Measurements from ENCODE around the gene FAM111A.

Gene FAM111A

DNA sequence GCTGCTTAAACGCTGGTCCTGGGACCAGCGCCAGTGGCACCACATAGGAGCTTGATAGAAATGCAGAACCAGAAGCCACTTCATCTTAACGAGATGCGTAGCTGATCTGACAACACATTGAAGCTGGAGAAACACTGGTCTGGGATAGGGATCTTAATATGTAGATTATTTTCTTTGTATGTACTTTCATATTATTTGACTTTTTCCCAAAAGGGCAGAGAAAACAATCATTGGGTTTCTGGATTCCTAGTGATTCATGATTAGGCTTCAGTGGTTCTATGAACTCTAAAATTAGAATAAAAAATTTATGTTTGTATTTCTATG, 57.7 kb downstream of the FAM111A start:
- no peak for DNase-seq (ENCODE audit: low read depth)

DNA sequence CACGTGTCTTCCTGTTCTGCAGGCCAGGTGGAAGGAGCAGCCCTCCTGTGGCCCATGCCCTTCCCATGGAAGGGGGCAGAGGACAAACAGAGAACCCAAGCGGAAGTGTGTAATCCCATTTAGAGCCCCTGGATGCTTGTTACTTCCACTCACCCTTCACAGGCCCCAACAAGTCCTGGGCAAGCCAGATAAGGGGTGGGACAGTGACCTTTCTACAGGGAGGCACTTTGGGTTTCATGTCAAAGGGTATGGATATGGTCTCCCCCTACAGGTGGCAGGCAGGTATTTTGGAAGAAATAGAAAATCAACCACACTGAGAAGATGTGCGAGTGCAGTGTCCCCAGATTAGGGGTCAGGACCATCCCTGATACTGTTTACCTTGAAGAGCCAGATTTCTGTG, 58.7 kb downstream of the FAM111A start:
- no peak for DNase-seq (ENCODE audit: low read depth)

All from GM04503 (cell line).